ENCODE data around the gene PDP2. TPM values are rescaled to one million over a fixed set of nuclear protein-coding genes. Genes with fewer than 3 reads are reported as not detected.
"Not testable (repeated sequence)": the region's sequence is repeated elsewhere in the genome, so short reads cannot be mapped to it uniquely, and the experiment has no call there.

Gene PDP2
- total RNA-seq, 1 experiment from 2014 or later = 11.0 TPM

DNA sequence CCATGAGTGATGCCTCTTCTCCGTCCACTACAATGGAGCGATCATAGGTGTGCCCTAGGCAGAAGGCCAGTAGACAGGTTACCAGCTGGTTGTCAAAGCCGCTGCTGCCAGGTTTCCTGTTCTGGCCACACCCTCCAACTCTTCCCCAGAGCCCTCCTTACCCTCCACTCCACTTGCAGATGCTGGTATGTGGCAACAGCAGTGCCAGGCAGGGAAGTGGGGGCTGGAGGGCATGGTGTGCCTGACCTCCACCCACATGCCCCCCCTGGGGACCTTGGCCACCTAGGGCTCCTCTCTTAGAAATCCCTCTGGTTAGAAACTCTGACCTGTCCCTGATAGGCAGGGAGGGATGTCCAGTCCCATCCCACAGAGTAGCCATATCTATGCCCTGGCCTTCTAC is 43.6 kb downstream of the PDP2 start:
- in situ Hi-C loops (cut with HindIII; ENCODE audit: low pct_unique_long_range_greater_than_20kb, low sequenced_read_pairs) = no loop called here
- DNase-seq (ENCODE audit: low read depth, low spot score) = no peak

DNA sequence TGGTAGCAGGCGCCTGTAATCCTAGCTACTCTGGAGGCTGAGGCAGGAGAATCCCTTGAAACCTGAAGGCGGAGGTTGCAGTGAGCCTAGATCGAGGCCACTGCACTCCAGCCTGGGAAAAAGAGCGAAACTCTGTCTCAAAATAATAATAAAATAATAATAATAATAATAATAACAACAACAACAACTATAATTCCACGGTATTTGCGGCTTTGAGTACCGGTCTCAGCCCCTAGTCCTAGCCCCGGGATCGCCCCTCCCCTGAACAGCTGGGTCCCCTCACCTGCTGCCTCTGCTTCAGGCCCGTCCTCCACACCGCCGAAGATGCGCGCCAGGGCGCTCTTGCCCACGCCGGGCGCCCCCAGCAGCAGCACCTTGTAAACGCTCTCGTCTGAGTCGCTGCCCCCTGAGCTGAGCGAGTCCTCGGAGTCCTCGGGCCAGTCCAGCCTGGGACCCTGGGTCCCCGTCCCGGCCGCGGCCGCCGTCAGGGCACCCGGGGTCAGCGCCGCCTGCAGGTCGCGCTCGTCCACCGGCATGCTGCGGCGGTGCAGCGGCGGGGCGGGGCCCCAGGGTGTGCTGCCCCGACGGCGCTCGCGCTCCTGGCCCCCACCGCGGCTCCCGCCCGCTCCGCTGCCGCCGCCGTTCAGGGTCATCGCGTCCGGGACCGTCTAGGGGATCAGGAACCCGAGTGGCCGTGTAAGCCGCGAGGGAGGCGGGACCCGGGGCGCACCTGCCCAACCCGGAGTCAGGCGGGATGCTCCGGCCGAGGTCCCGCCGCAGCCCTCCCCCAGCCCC is 44.4 kb downstream of the PDP2 start:
- in situ Hi-C loops (cut with HindIII; ENCODE audit: low pct_unique_long_range_greater_than_20kb, low sequenced_read_pairs) = no loop called here
- DNase-seq (ENCODE audit: low read depth, low spot score) = no peak

DNA sequence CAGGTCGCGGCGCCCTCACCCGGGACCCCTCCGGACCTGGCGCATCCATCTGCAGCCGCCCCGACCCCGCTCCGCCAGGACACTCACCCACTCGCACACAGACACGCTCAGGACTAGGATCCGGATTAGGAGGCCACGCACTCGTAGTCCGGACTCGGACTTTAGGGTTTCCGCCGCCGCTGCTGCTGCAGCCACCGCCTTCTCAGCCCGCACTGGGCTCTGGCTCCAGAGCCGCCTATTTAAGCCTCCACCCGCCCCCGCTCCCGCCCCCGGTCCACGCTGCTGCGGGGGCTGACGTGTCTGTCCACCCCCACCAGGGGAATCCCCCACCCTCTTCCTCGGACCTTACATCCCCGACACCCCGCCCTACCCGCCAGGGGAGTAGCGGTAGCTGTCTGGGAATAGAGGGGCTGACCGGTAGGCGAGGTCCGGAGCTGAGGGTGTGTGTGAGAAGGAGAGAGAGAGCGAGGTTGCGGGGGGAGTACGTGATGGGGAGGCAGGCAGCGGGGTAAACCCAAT is 45.1 kb downstream of the PDP2 start, which contains the start of gene RRAD:
Gene RRAD, minus strand, starts transcription at position 214 of the 519 bp plus-strand sequence. CDS start 356 bp downstream, outside the sequence.
- DNase-seq (ENCODE audit: low read depth, low spot score) = no peak
- in situ Hi-C loops (cut with HindIII; ENCODE audit: low pct_unique_long_range_greater_than_20kb, low sequenced_read_pairs) = no loop called here

DNA sequence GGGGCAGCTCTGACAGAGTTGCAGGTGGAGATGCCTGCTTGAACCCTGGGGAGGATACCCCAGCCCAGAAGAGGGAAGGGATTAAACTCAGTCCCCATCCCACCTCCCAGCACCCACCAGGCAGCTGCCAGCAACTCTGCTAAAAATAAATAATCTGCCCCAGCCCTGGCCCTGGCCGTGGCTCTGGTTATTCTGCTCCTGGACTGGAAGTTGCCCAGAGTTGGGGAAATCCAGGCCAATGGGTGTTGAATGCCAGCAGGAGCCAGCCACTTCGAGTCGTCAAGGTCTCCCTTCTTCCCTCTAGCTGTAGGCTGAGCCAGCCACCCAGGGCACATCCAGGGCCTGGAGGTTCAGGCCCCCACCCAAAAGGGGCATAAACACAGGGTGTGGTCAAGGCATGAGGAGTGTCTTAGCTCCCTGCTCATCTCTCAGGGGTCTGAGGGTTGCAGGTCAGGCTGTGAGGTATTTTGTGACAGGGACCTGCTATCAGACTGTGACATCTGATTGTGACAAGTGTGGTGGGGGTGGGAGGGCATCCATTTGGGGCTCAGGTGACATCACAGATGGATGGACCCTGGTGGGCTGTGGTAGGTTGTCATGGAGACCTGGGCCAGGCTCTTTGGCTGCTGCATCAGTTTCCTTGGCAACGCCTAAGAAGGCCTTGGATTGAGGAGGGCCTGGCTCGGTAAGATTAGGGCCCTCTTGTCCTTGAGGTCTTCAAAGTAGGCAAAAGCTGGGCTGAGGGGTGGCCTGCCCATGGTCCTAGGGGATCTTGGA is 46.0 kb downstream of the PDP2 start:
- DNase-seq (ENCODE audit: low read depth, low spot score) = no peak
- in situ Hi-C loops (cut with HindIII; ENCODE audit: low pct_unique_long_range_greater_than_20kb, low sequenced_read_pairs) = no loop called here

DNA sequence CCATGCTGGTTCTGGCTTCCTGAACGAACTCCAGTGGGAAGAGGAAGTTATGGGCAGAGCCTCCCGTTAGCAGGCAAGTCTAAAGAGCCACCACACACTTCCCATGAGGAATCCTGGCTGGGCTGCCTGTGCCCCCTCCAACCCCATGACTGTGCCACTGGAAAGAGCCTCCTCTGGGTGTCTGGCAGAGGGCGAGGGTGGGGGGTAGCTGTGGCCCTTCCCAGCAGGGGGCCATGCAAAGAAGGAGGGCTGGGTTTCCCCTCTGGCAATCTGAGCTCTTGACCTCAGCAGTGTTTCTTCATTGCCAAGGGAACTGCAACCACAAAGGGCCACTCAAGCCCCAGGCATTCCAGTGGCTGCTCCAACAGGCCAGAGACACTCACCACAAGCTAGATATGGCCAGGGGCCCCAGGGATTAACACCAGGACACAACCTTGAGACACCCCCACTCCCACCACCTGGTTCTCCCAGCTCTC is 46.7 kb downstream of the PDP2 start:
- peak; percentile 35 for DNase-seq (ENCODE audit: low read depth, low spot score)
- in situ Hi-C loops (cut with HindIII; ENCODE audit: low pct_unique_long_range_greater_than_20kb, low sequenced_read_pairs) = no loop called here

DNA sequence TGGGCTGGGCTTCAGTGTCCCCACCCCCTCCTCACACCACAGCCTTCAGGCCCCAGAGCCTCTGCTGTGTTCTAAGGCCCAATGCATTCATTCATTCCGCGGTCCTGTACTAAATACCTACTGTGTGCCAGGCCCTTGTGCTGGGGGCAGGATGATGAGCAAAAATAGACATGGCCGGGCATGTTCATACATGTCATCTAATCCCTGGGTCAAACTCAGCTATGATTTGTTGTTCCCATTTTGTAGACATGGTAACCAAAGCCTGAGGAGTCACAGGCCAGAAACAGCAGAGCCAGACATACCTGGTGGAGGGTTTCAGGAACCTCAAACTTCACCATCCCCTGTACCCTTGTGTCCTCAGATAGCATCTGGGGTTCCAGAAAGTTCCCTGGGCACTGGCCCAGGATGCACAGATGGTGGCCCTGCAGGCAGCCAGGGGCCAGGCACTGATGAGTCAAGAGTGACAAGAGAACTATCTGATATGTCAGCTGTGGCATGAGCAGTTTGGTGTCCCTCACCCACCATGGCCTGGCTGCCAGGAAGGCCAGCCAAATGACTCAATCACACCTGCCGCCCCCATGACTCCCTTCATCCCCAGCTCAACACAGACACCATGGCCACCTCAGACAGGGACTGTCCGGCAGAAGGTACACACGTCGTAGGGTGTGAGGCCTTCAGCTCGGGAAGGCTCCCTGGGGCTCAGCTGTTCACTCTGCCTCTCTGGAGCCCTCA is 47.8 kb downstream of the PDP2 start:
- in situ Hi-C loops (cut with HindIII; ENCODE audit: low pct_unique_long_range_greater_than_20kb, low sequenced_read_pairs) = no loop called here

DNA sequence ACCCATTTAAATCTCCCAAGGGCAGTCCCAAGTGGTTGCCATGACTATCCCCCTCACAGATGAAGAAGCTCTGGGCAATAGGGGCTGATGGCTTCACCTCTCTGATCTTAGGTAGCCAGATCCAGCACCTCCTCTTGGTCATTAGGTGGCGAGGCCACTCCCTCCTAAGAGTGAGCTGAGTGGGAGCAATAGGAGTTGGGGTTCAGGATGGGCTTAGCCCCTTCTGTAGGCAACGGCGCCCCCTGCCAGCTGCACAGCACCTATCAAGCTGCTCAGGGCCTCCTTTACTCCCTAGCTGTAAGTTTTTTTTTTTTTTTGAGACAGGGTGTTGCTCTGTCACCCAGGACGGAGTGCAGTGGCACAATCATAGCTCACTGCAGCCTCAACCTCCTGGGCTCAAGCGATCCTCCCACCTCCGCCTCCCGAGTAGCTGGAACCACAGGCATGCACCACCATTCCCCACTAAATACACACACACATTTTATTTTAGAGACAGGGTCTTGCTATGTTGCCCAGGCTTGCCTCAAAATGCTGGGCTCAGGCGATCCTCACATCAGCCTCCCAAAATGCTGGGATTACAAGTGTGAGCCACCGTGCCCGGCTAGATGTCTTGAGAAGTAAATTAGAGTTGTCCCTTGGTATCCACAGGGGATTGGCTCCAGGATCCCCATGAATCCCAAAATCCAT is 48.5 kb downstream of the PDP2 start:
- in situ Hi-C loops (cut with HindIII; ENCODE audit: low pct_unique_long_range_greater_than_20kb, low sequenced_read_pairs) = no loop called here
- DNase-seq (ENCODE audit: low read depth, low spot score) = peak; percentile 32

More for the DNA sequence above, 47.8 kb downstream of the PDP2 start:
- DNase-seq (ENCODE audit: low read depth, low spot score) = no peak

DNA sequence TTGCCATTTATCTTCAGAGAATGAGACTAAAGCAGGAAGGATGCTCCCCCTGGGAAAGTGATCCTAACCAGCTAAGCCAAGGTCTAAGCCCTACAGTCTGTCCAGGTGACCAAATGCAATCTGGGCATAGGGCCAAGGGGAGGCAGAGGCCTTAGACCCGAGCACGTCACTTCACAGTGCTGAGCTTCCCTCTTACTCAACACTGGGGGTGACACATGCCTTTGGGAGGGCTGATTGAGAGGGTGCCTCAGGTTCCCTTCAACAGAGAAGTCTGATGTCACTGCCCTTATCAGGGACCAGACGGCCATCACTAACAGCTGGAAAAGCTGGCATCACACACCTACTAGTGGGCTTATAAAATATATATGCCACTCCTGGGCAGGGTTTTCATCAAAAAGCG is 49.9 kb downstream of the PDP2 start:
- DNase-seq (ENCODE audit: low read depth, low spot score) = no peak
- in situ Hi-C loops (cut with HindIII; ENCODE audit: low pct_unique_long_range_greater_than_20kb, low sequenced_read_pairs) = no loop called here

DNA sequence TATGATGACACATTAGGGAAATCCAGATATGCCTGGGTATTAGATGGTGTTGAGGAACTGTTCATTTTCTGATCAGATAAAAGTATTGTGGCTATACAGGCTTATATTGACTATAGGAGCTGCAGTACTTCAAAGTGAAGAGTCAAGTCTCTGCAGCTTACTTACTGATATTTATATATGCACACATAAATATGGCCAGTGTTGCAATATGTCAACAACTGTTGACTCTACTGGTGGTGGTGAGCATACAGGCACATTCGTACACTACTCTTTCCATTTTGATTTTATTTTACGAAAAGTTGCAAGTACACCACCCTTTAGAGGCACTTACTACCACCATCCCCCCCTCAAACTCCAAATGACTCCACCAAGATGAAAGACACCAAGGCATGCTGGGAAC is 51.4 kb downstream of the PDP2 start:
- no peak for DNase-seq (ENCODE audit: low read depth, low spot score)
- in situ Hi-C loops (cut with HindIII; ENCODE audit: low pct_unique_long_range_greater_than_20kb, low sequenced_read_pairs) = no loop called here

DNA sequence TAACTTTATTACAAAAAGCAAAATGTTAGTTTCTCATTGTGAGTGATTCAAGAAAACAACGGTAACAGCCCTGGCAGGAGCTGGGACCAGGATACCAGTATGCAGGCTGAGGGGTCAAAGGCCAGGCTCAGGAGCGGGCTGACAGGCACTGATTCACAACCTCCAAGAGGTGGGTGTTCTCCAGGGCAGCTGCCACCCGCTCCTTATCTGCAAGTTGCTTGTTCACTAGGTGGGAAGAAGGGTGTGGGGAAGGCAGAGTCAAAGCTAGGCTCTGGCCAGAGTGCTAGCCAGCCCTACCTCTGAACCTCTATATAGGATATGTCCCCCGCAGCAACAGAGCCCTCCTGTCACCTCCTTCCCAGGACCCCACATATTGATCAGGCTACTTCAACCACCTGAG is 51.8 kb downstream of the PDP2 start:
- in situ Hi-C loops (cut with HindIII; ENCODE audit: low pct_unique_long_range_greater_than_20kb, low sequenced_read_pairs) = no loop called here
- DNase-seq (ENCODE audit: low read depth, low spot score) = no peak

DNA sequence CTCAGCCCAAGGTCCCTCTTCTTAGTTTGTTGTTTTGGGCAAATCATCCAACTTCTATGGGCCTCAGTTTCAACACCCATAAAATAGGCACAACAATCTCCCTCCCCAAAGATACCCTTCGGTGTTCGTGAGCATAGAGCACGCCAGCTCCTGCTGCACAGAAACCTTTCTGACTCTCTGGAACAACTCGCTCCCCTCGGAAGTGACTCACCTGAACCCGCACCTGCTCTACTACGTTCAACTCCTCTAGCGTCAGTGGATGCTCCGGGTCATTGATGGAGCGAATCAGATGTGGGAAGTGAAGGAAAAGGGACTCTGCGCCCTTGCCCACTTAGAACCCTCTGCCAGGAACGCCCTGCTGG is 53.4 kb downstream of the PDP2 start:
- no peak for DNase-seq (ENCODE audit: low read depth, low spot score)
- in situ Hi-C loops (cut with HindIII; ENCODE audit: low pct_unique_long_range_greater_than_20kb, low sequenced_read_pairs) = no loop called here

DNA sequence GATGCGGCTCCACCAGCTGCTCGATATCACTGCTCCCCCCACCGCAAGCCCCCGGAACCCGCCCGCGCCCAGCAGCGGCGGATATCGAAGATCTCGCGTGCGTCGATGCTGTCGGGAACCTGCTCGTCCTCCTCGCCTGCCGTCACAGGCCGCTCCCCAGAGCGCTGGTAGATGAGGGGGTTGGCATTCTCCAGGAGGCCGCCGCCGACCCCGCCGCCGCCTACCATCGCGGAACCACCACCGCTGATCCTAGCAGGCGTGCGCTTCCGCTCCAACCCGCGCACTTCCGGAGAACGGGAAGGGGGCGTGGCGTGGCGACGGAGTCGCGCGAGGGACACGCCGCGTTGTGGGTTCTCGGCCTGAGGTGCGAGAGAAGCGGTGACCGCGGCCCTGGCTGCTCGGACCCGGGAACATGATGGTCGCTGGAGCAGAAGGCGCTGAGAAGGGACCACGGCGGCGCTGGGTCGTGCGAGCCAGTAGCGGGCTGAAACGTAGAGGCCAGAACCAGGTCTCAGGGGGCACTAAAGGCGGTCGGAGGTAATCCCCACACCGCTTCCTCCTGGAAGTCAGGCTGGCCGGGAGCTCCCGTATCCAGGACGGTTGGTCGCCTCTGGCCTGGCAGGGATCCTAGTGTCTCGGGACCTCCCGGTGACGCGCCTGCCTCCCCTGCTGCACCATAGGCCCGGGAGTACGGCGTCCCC is 54.0 kb downstream of the PDP2 start, which contains the start of gene CIAO2B:
Gene CIAO2B, minus strand, starts transcription at position 265 of the 701 bp plus-strand sequence. Its CDS starts 38 bp downstream, at position 227.
- in situ Hi-C loops (cut with HindIII; ENCODE audit: low pct_unique_long_range_greater_than_20kb, low sequenced_read_pairs) = no loop called here
- DNase-seq (ENCODE audit: low read depth, low spot score) = peak; percentile 79

DNA sequence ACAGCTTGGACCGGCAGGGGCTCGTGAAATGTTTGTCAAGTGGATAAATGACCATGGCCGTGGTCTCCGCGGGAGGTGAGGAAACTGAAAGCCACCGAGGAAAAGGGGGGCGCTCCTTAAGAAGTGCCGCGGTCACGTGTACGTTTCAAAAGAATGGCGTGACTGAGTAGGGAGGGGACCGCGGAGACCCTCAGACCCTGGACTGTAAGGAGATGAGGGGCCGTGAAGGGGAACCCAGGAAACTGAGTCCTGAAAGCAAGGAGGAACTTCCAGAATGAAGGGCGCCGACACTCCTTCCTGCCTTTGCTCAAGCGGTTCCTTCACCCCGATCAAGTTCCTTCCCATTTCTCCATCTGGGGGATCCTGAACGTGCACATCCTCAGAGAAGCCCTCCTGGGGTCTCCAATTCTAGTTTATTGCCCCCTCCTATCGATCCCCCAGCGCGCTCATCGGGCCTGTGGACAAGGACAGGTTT is 54.6 kb downstream of the PDP2 start:
- in situ Hi-C loops (cut with HindIII; ENCODE audit: low pct_unique_long_range_greater_than_20kb, low sequenced_read_pairs); DNase-seq (ENCODE audit: low read depth, low spot score): not testable (repeated sequence)

DNA sequence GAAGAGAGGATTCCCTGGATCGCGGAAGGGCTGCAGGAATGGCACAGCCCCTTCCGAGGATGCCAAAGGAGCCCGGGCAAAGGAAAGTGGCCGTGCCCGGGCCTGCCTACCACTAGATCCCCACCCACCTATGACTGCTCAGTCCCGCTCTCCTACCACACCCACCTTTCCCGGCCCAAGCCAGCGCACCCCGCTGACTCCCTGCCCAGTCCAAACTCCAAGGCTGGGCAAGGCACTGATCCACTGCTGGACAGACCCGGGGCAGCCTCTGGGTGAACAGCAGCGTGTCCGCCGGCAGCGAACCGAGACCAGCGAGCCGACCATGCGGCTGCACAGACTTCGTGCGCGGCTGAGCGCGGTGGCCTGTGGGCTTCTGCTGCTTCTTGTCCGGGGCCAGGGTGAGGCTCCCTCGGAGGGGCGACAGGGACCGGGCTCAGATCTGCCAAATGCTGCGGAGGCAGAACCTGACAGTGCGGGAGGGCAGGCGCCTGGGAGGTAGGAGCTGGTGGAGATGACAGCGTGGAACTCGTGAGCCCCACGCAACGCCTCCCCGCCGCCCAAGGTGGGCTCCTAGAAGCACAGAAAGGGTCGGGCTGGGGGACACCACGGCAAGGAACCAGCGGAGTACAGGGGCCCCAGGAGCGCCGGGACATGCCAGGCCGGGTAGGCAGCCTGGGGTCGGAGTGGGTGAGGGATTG is 55.1 kb downstream of the PDP2 start, which contains the start of gene CES2:
Gene CES2, plus strand, starts transcription at position 203 of the 698 bp plus-strand sequence. Its CDS starts 120 bp downstream, at position 323.
- DNase-seq (ENCODE audit: low read depth, low spot score) = no peak

DNA sequence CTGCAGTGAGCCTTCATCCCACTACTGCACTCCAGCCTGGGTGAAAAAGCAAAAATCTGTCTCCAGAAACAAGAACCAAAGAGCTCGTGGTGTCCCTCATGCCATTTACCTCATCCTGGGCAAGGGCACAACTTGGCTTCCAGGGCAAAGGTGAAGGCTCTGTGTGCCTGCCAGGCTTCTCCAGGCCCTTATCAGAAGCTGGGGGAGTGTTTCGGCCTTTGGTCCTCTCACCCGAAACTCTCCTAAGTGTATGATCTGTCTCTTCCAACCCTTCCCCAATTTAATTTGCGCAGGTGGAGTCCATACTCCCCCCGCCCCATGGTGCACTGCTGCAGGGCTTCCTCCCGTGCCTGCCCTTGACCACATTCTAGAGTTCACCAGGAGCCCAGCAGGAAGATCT is 56.1 kb downstream of the PDP2 start:
- no peak for DNase-seq (ENCODE audit: low read depth, low spot score)
- in situ Hi-C loops (cut with HindIII; ENCODE audit: low pct_unique_long_range_greater_than_20kb, low sequenced_read_pairs) = no loop called here

More for the DNA sequence above, 55.1 kb downstream of the PDP2 start, which contains the start of gene CES2:
- in situ Hi-C loops (cut with HindIII; ENCODE audit: low pct_unique_long_range_greater_than_20kb, low sequenced_read_pairs) = no loop called here

Data from SK-MEL-5 (cell line).